ENCODE data around the gene GAPDHS. TPM values are rescaled to one million over a fixed set of nuclear protein-coding genes. Genes with fewer than 3 reads are reported as not detected.

Gene GAPDHS
- total and polyA plus RNA-seq, 2 of the 13 experiments (the other 11 are each of a cell fraction or from before 2014, with no cell fraction given) = not detected

DNA sequence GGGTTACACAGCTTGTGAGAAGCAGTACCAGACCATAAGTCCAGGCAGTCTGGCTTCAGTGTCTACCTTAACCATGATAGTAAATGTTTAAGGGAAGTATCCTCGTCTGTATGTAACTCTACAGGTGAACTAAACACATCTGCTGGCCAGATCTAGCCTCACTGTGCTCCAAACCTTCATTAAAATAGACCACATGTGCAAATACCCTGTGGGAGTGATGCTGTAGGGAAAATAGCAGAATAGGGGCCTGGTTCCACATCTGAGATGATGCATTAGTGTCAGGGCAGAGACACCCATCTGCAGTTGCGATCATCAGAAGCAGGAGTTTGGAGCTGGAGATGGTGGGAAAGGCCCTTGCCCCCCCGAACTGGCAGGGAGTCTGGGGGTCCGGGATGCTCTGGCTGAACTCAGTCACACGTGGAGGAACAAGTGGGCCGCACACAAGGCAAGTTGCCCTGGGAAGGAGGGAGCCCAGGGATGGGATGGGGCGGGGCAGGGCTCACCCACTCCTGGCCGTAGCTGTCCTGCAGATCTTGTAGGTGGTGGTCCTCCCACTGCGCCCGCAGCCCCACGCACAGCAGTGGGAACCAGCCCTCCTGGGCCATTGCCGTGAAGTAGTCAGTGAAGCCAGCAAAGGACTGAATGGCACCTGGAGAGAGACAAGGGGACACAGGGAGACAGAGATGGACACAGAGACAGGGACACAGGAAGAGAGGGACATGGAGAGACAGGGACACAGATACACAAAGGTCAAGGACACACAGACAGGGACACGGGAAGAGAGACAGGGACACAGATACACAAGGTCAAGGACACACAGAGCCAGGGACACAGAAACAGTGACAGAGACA lies 19.5 kb downstream of the GAPDHS start (continued):
- TF ChIP-seq HNRNPL (IDR thresholded peaks at IDR 0.05; ENCODE audit: low read depth, low read length) = no peak
- 0 out of 2 replicates have a peak, but pooled peaks have one; percentile 39 for TF ChIP-seq ZNF691 (CRISPR knock-in tag; IDR thresholded peaks at IDR 0.05; ENCODE audit: borderline replicate concordance, low read depth)
- no peak for TF ChIP-seq NONO (IDR thresholded peaks at IDR 0.05)
- TF ChIP-seq NONO (CRISPR knock-in tag; conservative IDR thresholded peaks at IDR 0.05) = peak; percentile 34; the same call in 1 of the 2 replicates
- peak; percentile 59 for TF ChIP-seq HNF4A (CRISPR knock-in tag; IDR thresholded peaks at IDR 0.05)
- no peak for TF ChIP-seq SOX6 (IDR thresholded peaks at IDR 0.05)
- TF ChIP-seq SOX6 (CRISPR knock-in tag; IDR thresholded peaks at IDR 0.05) = 0 out of 2 replicates have a peak, but pooled peaks have one; percentile 17
- TF ChIP-seq ZMYM3 (CRISPR knock-in tag; IDR thresholded peaks at IDR 0.05) = 0 out of 2 replicates have a peak, but pooled peaks have one; percentile 34
- TF ChIP-seq MBD4 (IDR thresholded peaks at IDR 0.05; ENCODE audit: borderline replicate concordance, low read length) = no peak
- peak; percentile 90 for TF ChIP-seq NR2F6 (IDR thresholded peaks at IDR 0.05)
- peak; percentile 95 for TF ChIP-seq NR2F6 (CRISPR knock-in tag; IDR thresholded peaks at IDR 0.05)
- TF ChIP-seq PITX1 (CRISPR knock-in tag; IDR thresholded peaks at IDR 0.05) = 0 out of 2 replicates have a peak, but pooled peaks have one; percentile 29
- TF ChIP-seq ZNF318 (CRISPR knock-in tag; IDR thresholded peaks at IDR 0.05) = 0 out of 2 replicates have a peak, but pooled peaks have one; percentile 48
- TF ChIP-seq NR2F1 (CRISPR knock-in tag; IDR thresholded peaks at IDR 0.05) = peak; percentile 51 to 69
- TF ChIP-seq ZNF274 (CRISPR knock-in tag; IDR thresholded peaks at IDR 0.05) = no peak
- TF ChIP-seq TEF (CRISPR knock-in tag; IDR thresholded peaks at IDR 0.05) = no peak
- TF ChIP-seq FOXP1 (IDR thresholded peaks at IDR 0.05) = peak; percentile 29; the same call in 1 of the 2 replicates
- TF ChIP-seq FOXP1 (CRISPR knock-in tag; IDR thresholded peaks at IDR 0.05) = no peak
- no peak for TF ChIP-seq SMARCE1 (IDR thresholded peaks at IDR 0.05; ENCODE audit: borderline replicate concordance)
- peak; percentile 80 for TF ChIP-seq RARA (CRISPR knock-in tag; IDR thresholded peaks at IDR 0.05)
